Forelimb muscle (tissue), 1 donor: Measurements from ENCODE around the gene CREB5. TPM values are rescaled to one million over a fixed set of nuclear protein-coding genes. Genes with fewer than 3 reads are reported as not detected.

Experiments
- DNase-seq: peaks from one replicate; pipeline ENCODE4 v3.0.0-alpha.2; 2013; ENCODE audit warnings: low read depth
- polyA plus RNA-seq: library from polyadenylated mRNA; unstranded; fragments of 120-200 nt; gene quantifications from one replicate; pipeline ENCODE4 v1.2.1, GENCODE V29; 2013; ENCODE audit not compliant: insufficient read length

The CREB5 gene
- polyA plus RNA-seq, 1 donor = 33.5 TPM

GRCh38 chr7:28478656-28479055 lies 66.3 kb downstream of the CREB5 start:
- no peak for DNase-seq

- no peak for DNase-seq
These were observed 67.2 kb downstream of the CREB5 start for GRCh38 chr7:28479507-28479947.

GRCh38 chr7:28480595-28480994 lies 68.3 kb downstream of the CREB5 start:
- no peak for DNase-seq

DNA sequence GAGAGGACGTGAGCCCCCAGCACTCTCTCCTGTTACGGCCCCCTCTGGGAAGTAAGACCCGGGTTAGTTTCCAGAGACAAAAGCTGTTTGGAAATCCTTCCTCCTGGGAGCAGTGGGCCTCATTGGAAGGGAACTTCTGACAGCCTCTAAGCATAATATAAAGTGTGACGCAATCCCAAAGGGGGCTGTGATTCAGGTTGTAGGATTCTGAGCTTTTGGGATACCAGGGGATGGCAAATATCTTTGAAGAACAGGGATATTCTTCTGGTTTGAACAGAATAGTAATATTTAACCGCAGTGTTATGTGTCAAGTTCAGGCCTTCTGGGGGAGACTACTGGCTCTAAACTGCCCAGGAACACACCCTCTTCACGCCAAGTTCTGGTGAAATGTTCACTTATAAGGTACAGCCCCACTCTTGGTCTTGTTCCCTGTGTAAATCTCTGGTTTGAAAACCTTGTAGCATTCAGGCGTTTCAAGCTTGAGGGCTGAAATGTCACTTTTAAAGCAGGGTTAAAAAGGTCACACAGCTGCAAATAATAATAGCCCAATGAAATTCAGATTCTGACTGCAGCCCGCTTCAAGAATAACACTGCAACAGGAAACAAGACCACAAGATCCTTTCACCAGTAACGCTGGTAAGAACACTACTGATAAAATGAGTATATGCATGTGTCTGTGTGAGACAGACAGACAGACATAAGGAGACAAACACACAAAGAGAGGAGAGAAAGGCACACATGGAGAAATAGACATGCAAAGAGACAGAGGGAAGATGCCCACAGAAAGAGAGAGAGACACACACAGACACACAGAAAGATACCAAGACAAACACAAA lies 69.0 kb downstream of the CREB5 start:
- DNase-seq = no peak

DNA sequence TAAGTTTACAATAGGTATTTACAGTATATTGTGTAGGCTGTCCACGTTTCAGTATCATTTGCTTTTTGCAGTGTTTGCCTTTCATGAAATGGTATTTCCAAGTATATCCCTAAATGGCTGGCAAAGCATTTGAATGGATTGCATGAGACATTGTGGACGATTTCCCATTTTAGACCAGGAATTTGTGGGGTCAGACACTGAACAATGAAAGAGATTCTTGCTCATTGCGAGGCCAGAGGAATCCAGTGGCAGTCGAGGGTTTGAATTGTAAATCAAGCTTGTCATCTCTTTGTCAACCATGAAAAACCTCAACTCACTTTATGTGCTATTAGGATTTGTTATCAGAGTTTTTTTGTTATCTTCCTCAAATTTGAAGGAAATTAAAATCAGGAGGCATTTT lies 70.8 kb downstream of the CREB5 start:
- DNase-seq = no peak

DNA sequence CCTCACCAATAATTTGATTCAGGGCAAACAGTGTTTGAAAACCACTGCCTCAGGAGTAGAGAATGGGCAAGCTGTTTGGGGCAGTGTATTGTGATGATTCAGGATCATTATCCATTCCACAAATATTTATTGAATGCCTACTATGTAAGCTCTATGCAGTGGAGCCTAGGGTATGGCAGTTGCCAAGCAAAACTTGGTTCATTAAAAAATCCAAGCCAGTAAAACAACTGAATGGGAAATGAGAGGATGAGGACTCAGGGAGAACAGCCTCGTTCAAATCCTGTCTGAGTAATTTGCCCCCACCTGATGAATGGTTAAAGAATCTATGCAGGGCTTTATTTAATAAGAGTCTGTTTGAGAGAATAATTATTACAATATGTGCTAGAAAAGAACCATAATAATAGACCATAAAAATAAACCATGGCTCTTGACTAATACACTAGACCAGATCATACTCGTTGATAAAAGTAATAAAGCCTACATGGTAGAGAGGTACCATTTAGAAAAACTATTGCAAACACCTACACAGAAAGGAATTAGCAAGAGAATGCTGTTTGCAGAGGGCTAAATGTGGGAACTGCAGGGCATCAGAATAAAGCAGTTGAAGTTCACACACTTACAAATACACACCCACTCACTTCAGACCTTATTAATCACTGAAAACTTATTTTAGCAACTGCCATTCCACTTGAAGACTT lies 71.7 kb downstream of the CREB5 start:
- DNase-seq = no peak

DNA sequence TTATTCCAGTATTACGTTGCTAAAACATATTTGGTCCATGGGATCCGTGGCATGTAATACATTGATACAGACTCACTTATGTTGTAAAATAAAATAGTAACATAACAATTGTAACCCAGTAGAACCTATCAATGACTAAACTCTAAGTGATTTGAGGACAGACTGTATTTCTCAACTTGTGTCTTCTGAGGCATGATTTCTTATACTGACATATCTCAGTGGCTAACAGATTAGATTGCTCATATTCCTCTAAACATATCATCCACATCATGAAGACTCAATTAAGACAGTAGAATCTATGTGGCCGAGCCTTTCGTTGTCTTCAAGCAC lies 72.3 kb downstream of the CREB5 start:
- DNase-seq = no peak

GRCh38 chr7:28487487-28487886 lies 75.2 kb downstream of the CREB5 start:
- DNase-seq = no peak

- DNase-seq = no peak
These were observed 75.9 kb downstream of the CREB5 start for GRCh38 chr7:28488061-28488791.

DNA sequence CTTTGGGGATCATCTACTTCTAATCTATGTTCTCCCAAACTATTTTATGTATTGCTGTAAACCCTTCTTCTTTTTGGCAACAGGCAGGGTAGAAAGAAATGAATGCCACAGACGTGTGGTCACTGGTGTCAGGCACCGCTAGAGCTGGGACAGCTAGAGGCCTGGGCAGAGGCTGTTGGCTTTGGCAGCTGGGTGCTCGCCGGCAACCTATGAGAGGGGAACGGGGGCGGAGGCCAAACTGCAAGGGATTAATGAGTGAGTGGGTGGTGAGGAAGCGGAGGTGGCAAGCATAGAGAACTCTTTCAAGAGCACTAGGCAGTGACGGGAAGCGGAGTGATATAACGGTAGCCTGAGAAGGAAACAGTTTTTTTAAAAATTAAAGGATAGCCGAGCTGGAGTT lies 78.5 kb downstream of the CREB5 start:
- no peak for DNase-seq

GRCh38 chr7:28493477-28493876 lies 81.2 kb downstream of the CREB5 start:
- DNase-seq = no peak

GRCh38 chr7:28497009-28497408 lies 84.7 kb downstream of the CREB5 start:
- DNase-seq = no peak

- DNase-seq = no peak
These were observed 86.3 kb downstream of the CREB5 start for GRCh38 chr7:28498636-28499035.

DNA sequence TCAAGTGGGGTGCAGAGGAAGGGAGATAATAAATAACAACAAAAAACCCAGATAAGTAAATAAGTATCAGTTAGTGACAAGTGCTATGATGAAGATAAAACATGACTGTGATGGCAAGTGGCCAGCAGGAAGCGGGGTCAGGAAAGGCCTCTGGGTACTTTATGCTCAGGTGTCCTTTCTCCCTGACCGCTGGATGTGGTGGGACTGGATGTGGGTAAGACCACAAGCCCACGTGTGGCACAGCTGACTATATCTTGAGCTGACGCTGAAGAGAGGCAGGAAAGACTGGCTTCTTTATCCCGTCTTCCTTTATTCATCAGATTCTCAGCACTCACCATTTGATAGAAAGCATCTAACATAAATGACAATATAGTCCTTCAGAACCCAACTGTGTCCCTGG lies 87.8 kb downstream of the CREB5 start:
- DNase-seq = no peak

DNA sequence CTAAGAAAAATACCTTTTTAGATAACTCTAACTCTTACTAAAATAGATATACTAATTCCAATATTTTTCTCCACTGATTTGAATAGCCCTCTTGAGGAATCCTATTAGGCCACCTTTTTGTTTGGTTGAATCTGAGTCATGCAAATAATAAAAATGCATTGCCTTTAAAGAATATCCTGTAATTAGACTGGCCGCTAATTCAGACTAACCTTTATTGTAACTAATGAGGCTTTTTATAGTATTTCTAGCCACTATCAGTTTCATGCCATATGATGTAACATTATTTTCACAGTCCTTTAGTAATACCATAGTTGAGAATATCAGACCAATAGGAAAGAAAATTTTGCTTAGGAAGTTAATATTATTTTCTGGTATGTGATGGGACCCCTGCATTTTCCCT lies 90.1 kb downstream of the CREB5 start:
- DNase-seq = no peak

DNA sequence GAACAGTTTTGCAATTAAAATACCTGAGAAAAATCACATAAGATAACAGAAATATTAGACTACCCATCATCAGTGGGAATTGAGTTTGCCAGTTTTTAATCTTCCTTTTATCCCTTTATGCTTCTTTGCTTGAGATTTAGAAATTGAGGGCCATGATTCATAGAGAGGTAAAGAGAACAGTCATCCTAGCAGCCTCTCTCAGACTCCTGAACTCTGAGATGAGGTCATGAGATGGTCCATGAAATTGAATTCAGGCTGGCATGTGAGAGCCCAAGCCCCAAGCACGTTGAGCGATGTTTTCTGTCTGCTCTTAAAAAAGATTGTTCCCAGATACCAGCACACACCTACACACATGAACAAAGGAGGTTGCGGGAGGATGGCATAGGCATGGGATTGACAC lies 91.1 kb downstream of the CREB5 start:
- no peak for DNase-seq

DNA sequence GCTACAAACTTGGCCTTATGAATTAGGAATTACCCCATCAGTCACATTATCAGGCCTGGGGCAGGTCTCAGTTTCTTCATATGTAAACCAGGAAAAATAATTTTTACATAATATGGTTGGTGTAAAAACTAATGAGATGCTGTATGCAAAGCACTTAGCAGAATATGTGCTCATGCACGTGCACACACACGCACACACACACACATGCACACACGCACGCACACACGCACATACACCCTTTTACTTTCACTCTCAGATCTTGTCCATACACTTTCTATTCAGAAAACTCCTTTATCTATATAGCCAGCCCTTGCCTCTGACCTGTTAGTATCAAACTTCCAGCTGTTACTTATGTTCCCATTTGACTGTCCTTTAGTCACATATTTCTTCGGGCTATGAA lies 92.7 kb downstream of the CREB5 start:
- DNase-seq = no peak

DNA sequence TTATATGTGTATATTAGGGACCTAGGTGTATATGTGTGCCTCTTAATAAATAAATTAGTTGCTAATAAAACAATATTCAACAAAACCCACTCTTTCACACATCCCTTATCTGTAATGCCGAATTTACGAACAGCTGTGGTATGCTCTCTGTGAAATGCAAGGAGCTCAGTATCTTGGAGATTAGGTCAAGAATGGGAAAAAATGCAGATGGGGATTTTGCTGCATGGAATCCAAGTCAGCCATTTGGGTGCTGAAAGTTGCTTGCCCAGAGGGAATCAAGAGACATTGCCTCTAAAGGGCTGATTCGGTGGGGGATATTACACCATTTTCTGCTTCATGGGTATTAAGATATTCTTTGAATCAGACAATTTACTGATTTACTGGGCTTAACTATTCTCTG lies 93.5 kb downstream of the CREB5 start:
- DNase-seq = no peak

- DNase-seq = no peak
These were observed 95.4 kb downstream of the CREB5 start for GRCh38 chr7:28507525-28508282.

GRCh38 chr7:28509251-28510025 lies 97.1 kb downstream of the CREB5 start:
- DNase-seq = no peak

DNA sequence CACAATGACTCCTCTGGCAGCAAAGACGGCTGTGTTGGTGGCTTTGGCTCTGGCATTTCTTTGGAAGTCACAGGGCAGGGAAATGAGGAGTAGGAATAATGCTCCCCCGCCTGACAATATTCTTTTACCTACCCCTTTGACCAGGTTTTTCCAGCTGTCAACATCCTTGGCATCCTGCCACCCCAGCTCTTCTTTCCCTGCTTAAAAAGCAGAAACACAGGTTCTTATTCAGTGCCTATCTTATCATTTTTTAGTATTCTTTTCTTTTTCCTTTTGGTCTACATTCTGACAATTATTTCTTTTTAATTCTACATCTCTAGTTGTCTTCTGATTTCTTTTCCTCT lies 97.7 kb downstream of the CREB5 start:
- DNase-seq = no peak
